ENCODE data around the gene RPN1. TPM values are rescaled to one million over a fixed set of nuclear protein-coding genes. Genes with fewer than 3 reads are reported as not detected.
"Not testable (repeated sequence)": the region's sequence is repeated elsewhere in the genome, so short reads cannot be mapped to it uniquely, and the experiment has no call there.

The RPN1 gene
- total RNA-seq, 2 experiments from 2014 or later, result 123 to 149 TPM

GRCh38 chr3:128655531-128655930 is 4.9 kb upstream of the RPN1 start:
- no peak for DNase-seq (ENCODE audit: low spot score)
- Histone ChIP-seq H3K9me3 (ENCODE audit: low read length) (peaks cover 5% of the 10 kb centered on the region; the same call in 1 of the 2 replicates), H3K4me2 (ENCODE audit: low read length) (no peak overlapping the region), H3K4me3 (ENCODE audit: low read depth, low read length, poor library complexity, severe bottlenecking) (no peak overlapping the region), H3K27ac (ENCODE audit: low read depth, low read length, poor library complexity, severe bottlenecking) (no peak overlapping the region), H4K20me1 (ENCODE audit: insufficient read depth, low read length) (no peaks in the 10 kb centered on the region), H3K4me1 (ENCODE audit: insufficient read depth, low read length, poor library complexity, severe bottlenecking) (peaks cover 8% of the 10 kb centered on the region), H2AFZ (ENCODE audit: low read length) (no peak overlapping the region), H3K36me3 (ENCODE audit: insufficient read depth, low read length) (no peaks in the 10 kb centered on the region), H3K79me2 (ENCODE audit: insufficient read depth, low read depth, low read length) (peaks cover under 1% of the 10 kb centered on the region; the same call in 1 of the 2 replicates), H3K9me2 (ENCODE audit: insufficient read depth, low read length) (no peaks in the 10 kb centered on the region)
- ChIA-PET CTCF (ENCODE audit: unreplicated experiment) (no interaction called here), POLR2A (no interaction called here)
- no peak for TF ChIP-seq EZH2phosphoT487 (IDR thresholded peaks at IDR 0.05; ENCODE audit: borderline replicate concordance, low read depth, low read length)
- TF ChIP-seq, protein P1, sequence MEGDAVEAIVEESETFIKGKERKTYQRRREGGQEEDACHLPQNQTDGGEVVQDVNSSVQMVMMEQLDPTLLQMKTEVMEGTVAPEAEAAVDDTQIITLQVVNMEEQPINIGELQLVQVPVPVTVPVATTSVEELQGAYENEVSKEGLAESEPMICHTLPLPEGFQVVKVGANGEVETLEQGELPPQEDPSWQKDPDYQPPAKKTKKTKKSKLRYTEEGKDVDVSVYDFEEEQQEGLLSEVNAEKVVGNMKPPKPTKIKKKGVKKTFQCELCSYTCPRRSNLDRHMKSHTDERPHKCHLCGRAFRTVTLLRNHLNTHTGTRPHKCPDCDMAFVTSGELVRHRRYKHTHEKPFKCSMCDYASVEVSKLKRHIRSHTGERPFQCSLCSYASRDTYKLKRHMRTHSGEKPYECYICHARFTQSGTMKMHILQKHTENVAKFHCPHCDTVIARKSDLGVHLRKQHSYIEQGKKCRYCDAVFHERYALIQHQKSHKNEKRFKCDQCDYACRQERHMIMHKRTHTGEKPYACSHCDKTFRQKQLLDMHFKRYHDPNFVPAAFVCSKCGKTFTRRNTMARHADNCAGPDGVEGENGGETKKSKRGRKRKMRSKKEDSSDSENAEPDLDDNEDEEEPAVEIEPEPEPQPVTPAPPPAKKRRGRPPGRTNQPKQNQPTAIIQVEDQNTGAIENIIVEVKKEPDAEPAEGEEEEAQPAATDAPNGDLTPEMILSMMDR (conservative IDR thresholded peaks at IDR 0.05; ENCODE audit: low read length), result no peak
- intact Hi-C loops (cut with micrococcal nuclease; ENCODE audit: unreplicated experiment), result no loop called here
- BruUV-seq (replicated peaks), result no TSS peak

- POLR2A ChIA-PET, result interaction anchor here (0.6 kb wide), 1 partner anchor 29 kb away, joined by 4 read pairs; no protein-coding TSS in a partner anchor
- CTCF ChIA-PET (ENCODE audit: unreplicated experiment); H3K4me3 ChIP-seq (ENCODE audit: low read depth, low read length, poor library complexity, severe bottlenecking); H3K9me3 ChIP-seq (ENCODE audit: low read length); H2AFZ ChIP-seq (ENCODE audit: low read length); H3K4me1 ChIP-seq (ENCODE audit: insufficient read depth, low read length, poor library complexity, severe bottlenecking); H3K36me3 ChIP-seq (ENCODE audit: insufficient read depth, low read length); DNase-seq (ENCODE audit: low spot score); H3K4me2 ChIP-seq (ENCODE audit: low read length); intact Hi-C loops (cut with micrococcal nuclease; ENCODE audit: unreplicated experiment); H3K9me2 ChIP-seq (ENCODE audit: insufficient read depth, low read length); H3K27ac ChIP-seq (ENCODE audit: low read depth, low read length, poor library complexity, severe bottlenecking); BruUV-seq (replicated peaks); H4K20me1 ChIP-seq (ENCODE audit: insufficient read depth, low read length): not testable (repeated sequence)
- peaks cover 14% of the 10 kb centered on the region for H3K79me2 ChIP-seq (ENCODE audit: insufficient read depth, low read depth, low read length)
These were observed 3.6 kb upstream of the RPN1 start for GRCh38 chr3:128653993-128654805.

- intact Hi-C loops (cut with micrococcal nuclease; ENCODE audit: unreplicated experiment); H3K9me3 ChIP-seq (ENCODE audit: low read length); H3K27ac ChIP-seq (ENCODE audit: low read depth, low read length, poor library complexity, severe bottlenecking); BruUV-seq (replicated peaks); DNase-seq (ENCODE audit: low spot score); H3K9me2 ChIP-seq (ENCODE audit: insufficient read depth, low read length); H3K36me3 ChIP-seq (ENCODE audit: insufficient read depth, low read length); H3K4me2 ChIP-seq (ENCODE audit: low read length); H2AFZ ChIP-seq (ENCODE audit: low read length); H3K4me3 ChIP-seq (ENCODE audit: low read depth, low read length, poor library complexity, severe bottlenecking); CTCF ChIA-PET (ENCODE audit: unreplicated experiment): not testable (repeated sequence)
- POLR2A ChIA-PET, result interaction anchor here (0.6 kb wide), 1 partner anchor 29 kb away, joined by 4 read pairs; no protein-coding TSS in a partner anchor
- Histone ChIP-seq H3K79me2 (ENCODE audit: insufficient read depth, low read depth, low read length) (peaks cover 21% of the 10 kb centered on the region), H3K4me1 (ENCODE audit: insufficient read depth, low read length, poor library complexity, severe bottlenecking) (peaks cover 17% of the 10 kb centered on the region), H4K20me1 (ENCODE audit: insufficient read depth, low read length) (peaks cover 15% of the 10 kb centered on the region)
These were observed 2.9 kb upstream of the RPN1 start for GRCh38 chr3:128653383-128653992.
